Sigmoid colon (tissue), 3 donors: ENCODE data around the gene BCAS1.

Experiments
- CTCF ChIP-seq, 4 experiments: fragments of 450-650 bp in 3 of 4; fragments of 200-600 bp in 1 of 4; IDR thresholded peaks; one replicate each; pipeline ENCODE4 v1.5.1; 2016 to 2019; ENCODE audit warnings: antibody characterized with exemption in 4 of 4, mild to moderate bottlenecking in 3 of 4, moderate library complexity in 2 of 4
- POLR2A ChIP-seq, 2 donors: fragments of 450-650 bp; IDR thresholded peaks; one replicate each; pipeline ENCODE4 v1.6.1; 2016; ENCODE audit warnings: antibody characterized with exemption in 2 of 2, mild to moderate bottlenecking in 2 of 2, moderate library complexity in 2 of 2

GRCh38 chr20:54020348-54020747, 50.0 kb downstream of the BCAS1 start:
- no peak for TF ChIP-seq CTCF (IDR thresholded peaks at IDR 0.05)
- no peak for TF ChIP-seq POLR2A (IDR thresholded peaks at IDR 0.05)
